SH-SY5Y (cell line): ENCODE data around the gene ERG28.

Source experiments
- GATA2 ChIP-seq: IDR thresholded peaks from 2 replicates; pipeline ENCODE4 v1.6.1; 2011; ENCODE audit warnings: mild to moderate bottlenecking, low read depth, low read length
- GATA3 ChIP-seq: IDR thresholded peaks from 2 replicates; pipeline ENCODE4 v1.6.1; 2011; ENCODE audit warnings: low read depth, mild to moderate bottlenecking, low read length, moderate library complexity

DNA sequence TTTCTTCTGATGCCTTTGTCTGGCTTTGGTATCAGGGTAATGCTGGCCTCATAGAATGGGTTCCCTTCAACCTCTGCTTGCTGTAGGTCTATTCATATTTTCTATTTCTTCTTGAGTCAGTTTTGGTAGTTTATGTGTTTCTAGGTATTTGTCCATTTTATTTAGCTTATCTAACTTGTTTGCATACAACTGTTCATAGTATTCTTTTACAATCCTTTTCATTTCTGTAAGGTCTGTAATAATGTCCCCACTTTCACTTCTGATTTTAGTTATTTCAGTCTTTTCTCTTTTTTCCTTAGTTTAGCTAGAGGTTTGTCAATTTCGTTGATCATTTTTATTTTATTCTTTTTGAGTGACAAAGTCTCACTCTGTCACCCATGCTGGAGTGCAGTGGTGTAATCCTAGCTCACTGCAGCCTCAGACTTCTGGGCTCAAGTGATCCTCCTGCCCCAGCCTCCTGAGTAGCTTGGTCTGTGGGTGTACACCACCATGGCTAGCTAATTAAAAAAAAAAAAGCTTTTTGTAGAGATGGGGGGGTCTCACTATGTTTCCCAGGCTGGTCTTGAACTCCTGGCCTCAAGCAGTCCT, 12.0 kb upstream of the ERG28 start:
- TF ChIP-seq GATA3 (no peak), GATA2 (no peak)
